Panc1 (cell line): ENCODE data around the gene MRPS2. TPM values are rescaled to one million over a fixed set of nuclear protein-coding genes. Genes with fewer than 3 reads are reported as not detected.

Experiments used
- ATAC-seq: fragments of 200-7000 bp; cut with Tn5 transposase; 2 replicates; pipeline ENCODE4 v1.9.1; 2020; ENCODE audit warnings: mild to moderate bottlenecking, moderate library complexity
- BruUV-seq: library from RNA; stranded (reverse); fragments of 400-500 nt; replicated peaks from 2 replicates; lab custom pipeline; 2021; lab: Mats Ljungman, UMichigan
- CTCF ChIA-PET: fragments of 300-600 bp; sonication (Branson Sonifier 250); formaldehyde crosslinking; loops from one replicate; lab custom pipeline; 2022; ENCODE audit warnings: antibody characterized with exemption; lab: Charles Lee
- POLR2A ChIA-PET: fragments of 300-600 bp; sonication (Branson Sonifier 250); formaldehyde crosslinking; loops from one replicate; lab custom pipeline; 2022; ENCODE audit warnings: antibody characterized with exemption; lab: Charles Lee
- DNase-seq: peaks from one replicate; pipeline ENCODE4 v3.0.0-alpha.2; 2010; ENCODE audit warnings: low read depth, low spot score
- H3K27ac ChIP-seq: 2 replicates; pipeline ENCODE4 v1.5.1; 2011; ENCODE audit warnings: mild to moderate bottlenecking, low read length, inconsistent platforms
- H3K27me3 ChIP-seq: fragments of 200-500 bp; sonication (Bioruptor generic); 2 replicates; pipeline ENCODE4 v1.6.0; 2014; ENCODE audit warnings: low read length, inconsistent platforms; ENCODE audit not compliant: control insufficient read depth, insufficient read depth
- H3K36me3 ChIP-seq: fragments of 200-500 bp; sonication (Bioruptor generic); 2 replicates; pipeline ENCODE4 v1.5.1; 2014; ENCODE audit warnings: inconsistent platforms, mild to moderate bottlenecking, low read length, moderate library complexity; ENCODE audit not compliant: control insufficient read depth, insufficient read depth
- H3K4me1 ChIP-seq: 2 replicates; pipeline ENCODE4 v1.5.1; 2011; ENCODE audit warnings: inconsistent platforms, mild to moderate bottlenecking, low read length, moderate library complexity; ENCODE audit not compliant: control insufficient read depth, insufficient read depth
- H3K4me3 ChIP-seq, 2 experiments: 2 replicates each; pipeline ENCODE4 v1.5.1; 2011 to 2012; ENCODE audit warnings: low read depth in 2 of 2, low read length in 2 of 2, mild to moderate bottlenecking in 2 of 2, inconsistent platforms in 1 of 2, moderate library complexity in 1 of 2
- H3K9me3 ChIP-seq: fragments of 200-500 bp; sonication (Bioruptor generic); 2 replicates; pipeline ENCODE4 v1.5.1; 2014; ENCODE audit warnings: low read depth, mild to moderate bottlenecking, inconsistent platforms, low read length, moderate library complexity; ENCODE audit not compliant: control insufficient read depth, insufficient read depth
- POLR2AphosphoS5 ChIP-seq: IDR thresholded peaks from 2 replicates; pipeline ENCODE4 v1.6.1; 2012; ENCODE audit warnings: mild to moderate bottlenecking, low read depth, low read length, moderate library complexity
- SIN3A ChIP-seq: IDR thresholded peaks from 2 replicates; pipeline ENCODE4 v1.6.1; 2012; ENCODE audit warnings: low read depth, mild to moderate bottlenecking, low read length, moderate library complexity, borderline replicate concordance; ENCODE audit not compliant: insufficient read depth
- TCF7L2 ChIP-seq: IDR thresholded peaks from 2 replicates; pipeline ENCODE4 v1.6.1; 2011; ENCODE audit warnings: mild to moderate bottlenecking, low read depth, low read length, inconsistent platforms
- in situ Hi-C: cut with HindIII; loops from 2 replicates; pipeline ENCODE4 v1.10.0; 2016; ENCODE audit warnings: low sequenced_read_pairs, low pct_unique_long_range_greater_than_20kb
- intact Hi-C: fragments of 100-400 bp; cut with micrococcal nuclease; formaldehyde crosslinking; loops from one replicate; pipeline ENCODE4 v1.10.0; 2022; ENCODE audit not compliant: unreplicated experiment
- total RNA-seq: library from RNA; stranded (reverse); gene quantifications from one replicate; pipeline ENCODE4 v1.2.1, GENCODE V29; 2021; ENCODE audit not compliant: unreplicated experiment
- TF ChIP-seq, protein P1 (sequence below): fragments of 450-650 bp; IDR thresholded peaks from 2 replicates; pipeline ENCODE4 v1.5.1; 2017; ENCODE audit warnings: mild to moderate bottlenecking
- TF ChIP-seq, protein P2 (sequence below), 2 experiments: IDR thresholded peaks; 2 replicates each; pipeline ENCODE4 v1.6.1; 2011 to 2012; ENCODE audit warnings: low read depth in 2 of 2, control low read depth in 1 of 2, low read length in 1 of 2, mild to moderate bottlenecking in 1 of 2, moderate library complexity in 1 of 2; ENCODE audit not compliant: insufficient read depth in 1 of 2

The MRPS2 gene
- total RNA-seq, 1 experiment from 2014 or later, result 33.5 TPM

DNA sequence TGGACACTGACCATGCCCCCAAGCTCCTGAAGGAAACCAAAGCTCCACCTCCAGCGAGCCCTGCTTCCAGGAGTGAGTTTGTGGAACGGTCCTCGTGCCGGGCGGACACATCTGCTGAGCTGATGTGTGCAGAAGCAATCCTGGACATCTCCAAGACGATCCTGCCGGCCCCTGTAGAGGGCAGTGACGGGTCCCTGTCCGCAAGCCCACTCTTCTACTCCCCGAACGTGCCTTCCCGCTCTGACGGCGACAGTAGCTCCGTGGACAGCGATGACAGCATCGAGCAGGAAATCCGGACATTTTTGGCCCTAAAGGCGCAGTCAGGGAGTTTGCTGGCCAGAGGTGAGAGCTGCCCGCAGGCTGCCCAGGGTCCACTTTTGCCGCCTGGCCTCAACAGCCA is 14.7 kb upstream of the MRPS2 start:
- TF ChIP-seq TCF7L2, result no peak
- TF ChIP-seq, protein P1, sequence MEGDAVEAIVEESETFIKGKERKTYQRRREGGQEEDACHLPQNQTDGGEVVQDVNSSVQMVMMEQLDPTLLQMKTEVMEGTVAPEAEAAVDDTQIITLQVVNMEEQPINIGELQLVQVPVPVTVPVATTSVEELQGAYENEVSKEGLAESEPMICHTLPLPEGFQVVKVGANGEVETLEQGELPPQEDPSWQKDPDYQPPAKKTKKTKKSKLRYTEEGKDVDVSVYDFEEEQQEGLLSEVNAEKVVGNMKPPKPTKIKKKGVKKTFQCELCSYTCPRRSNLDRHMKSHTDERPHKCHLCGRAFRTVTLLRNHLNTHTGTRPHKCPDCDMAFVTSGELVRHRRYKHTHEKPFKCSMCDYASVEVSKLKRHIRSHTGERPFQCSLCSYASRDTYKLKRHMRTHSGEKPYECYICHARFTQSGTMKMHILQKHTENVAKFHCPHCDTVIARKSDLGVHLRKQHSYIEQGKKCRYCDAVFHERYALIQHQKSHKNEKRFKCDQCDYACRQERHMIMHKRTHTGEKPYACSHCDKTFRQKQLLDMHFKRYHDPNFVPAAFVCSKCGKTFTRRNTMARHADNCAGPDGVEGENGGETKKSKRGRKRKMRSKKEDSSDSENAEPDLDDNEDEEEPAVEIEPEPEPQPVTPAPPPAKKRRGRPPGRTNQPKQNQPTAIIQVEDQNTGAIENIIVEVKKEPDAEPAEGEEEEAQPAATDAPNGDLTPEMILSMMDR, result no peak
- no peak for TF ChIP-seq SIN3A
- TF ChIP-seq, protein P2, sequence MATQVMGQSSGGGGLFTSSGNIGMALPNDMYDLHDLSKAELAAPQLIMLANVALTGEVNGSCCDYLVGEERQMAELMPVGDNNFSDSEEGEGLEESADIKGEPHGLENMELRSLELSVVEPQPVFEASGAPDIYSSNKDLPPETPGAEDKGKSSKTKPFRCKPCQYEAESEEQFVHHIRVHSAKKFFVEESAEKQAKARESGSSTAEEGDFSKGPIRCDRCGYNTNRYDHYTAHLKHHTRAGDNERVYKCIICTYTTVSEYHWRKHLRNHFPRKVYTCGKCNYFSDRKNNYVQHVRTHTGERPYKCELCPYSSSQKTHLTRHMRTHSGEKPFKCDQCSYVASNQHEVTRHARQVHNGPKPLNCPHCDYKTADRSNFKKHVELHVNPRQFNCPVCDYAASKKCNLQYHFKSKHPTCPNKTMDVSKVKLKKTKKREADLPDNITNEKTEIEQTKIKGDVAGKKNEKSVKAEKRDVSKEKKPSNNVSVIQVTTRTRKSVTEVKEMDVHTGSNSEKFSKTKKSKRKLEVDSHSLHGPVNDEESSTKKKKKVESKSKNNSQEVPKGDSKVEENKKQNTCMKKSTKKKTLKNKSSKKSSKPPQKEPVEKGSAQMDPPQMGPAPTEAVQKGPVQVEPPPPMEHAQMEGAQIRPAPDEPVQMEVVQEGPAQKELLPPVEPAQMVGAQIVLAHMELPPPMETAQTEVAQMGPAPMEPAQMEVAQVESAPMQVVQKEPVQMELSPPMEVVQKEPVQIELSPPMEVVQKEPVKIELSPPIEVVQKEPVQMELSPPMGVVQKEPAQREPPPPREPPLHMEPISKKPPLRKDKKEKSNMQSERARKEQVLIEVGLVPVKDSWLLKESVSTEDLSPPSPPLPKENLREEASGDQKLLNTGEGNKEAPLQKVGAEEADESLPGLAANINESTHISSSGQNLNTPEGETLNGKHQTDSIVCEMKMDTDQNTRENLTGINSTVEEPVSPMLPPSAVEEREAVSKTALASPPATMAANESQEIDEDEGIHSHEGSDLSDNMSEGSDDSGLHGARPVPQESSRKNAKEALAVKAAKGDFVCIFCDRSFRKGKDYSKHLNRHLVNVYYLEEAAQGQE (IDR thresholded peaks at IDR 0.05; ENCODE audit: insufficient read depth in 1 of 2, low read depth in 2 of 2, low read length in 1 of 2), result no peak
- TF ChIP-seq POLR2AphosphoS5, result no peak
- CTCF ChIA-PET, result no interaction called here
- intact Hi-C loops, result no loop called here

DNA sequence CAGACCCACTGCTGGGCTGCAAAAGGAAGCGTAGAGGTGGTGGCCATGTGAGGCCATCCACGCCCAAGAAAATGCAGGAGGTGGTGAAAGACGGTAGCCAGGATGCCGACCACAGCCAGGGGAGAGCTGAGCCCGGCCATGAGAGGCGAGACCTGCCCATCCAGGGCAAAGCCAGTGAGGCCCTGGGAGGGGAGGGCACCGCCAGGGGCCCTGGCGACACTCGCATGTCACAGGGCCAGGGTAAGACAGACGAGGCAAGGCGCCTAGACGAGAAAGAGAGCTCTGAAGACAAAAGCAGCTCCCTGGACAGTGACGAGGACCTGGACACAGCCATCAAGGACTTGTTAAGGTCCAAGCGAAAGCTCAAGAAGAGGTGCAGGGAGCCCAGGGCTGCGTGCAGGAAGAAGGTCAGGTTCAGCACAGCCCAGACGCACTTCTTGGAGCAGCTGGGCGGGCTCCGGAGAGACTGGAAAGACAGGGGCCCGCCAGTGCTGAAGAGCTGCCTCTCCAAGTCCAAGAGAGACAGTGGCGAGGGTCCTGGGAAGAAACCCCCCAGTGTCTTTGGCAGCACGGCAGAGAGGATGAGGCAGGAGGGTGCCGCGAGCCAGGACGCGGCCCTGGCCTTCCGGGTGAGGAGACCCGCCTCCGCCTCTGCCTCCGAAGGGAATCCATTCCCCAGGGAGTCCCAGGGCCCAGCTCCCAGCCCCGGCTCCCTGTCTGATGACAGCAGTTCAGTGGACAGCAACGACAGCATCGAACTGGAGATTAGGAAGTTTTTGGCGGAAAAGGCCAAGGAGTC is 14.0 kb upstream of the MRPS2 start:
- in situ Hi-C loops (no loop called here), intact Hi-C loops (no loop called here)
- DNase-seq (no peak), ATAC-seq (no peak)
- no peaks in the 10 kb centered on the region for H3K9me3 ChIP-seq
- ChIA-PET POLR2A (no interaction called here), CTCF (no interaction called here)
- H3K27me3 ChIP-seq, result no peaks in the 10 kb centered on the region
- H3K27ac ChIP-seq, result no peak overlapping the region
- BruUV-seq, result no TSS peak
- no peaks in the 10 kb centered on the region for H3K4me1 ChIP-seq
- no peak for TF ChIP-seq SIN3A
- H3K36me3 ChIP-seq, result peaks cover 3% of the 10 kb centered on the region
- no peak overlapping the region for H3K4me3 ChIP-seq

More for the DNA sequence above, 14.7 kb upstream of the MRPS2 start:
- in situ Hi-C loops, result no loop called here
- DNase-seq (no peak), ATAC-seq (no peak)
- H3K9me3 ChIP-seq, result no peaks in the 10 kb centered on the region
- no peak overlapping the region for H3K4me3 ChIP-seq
- no peak overlapping the region for H3K27ac ChIP-seq
- H3K27me3 ChIP-seq, result no peaks in the 10 kb centered on the region
- H3K4me1 ChIP-seq, result no peaks in the 10 kb centered on the region
- no TSS peak for BruUV-seq
- POLR2A ChIA-PET, result no interaction called here
- peaks cover 3% of the 10 kb centered on the region for H3K36me3 ChIP-seq
